Activated CD4-positive, alpha-beta T cell treated with anti-CD3 and anti-CD28 coated beads for 36 hours (primary cell): ENCODE data around the gene ADGRG4. TPM values are rescaled to one million over a fixed set of nuclear protein-coding genes. Genes with fewer than 3 reads are reported as not detected.

Source experiments
- ATAC-seq: fragments of 200-7000 bp; cut with Tn5 transposase; one replicate; pipeline ENCODE4 v1.10.0; 2021; ENCODE audit warnings: mild to moderate bottlenecking, moderate library complexity
- CTCF ChIA-PET: fragments of 350-600 bp; sonication (Branson Sonifier 250); formaldehyde crosslinking; loops from one replicate; lab custom pipeline; 2021; ENCODE audit warnings: antibody characterized with exemption; lab: Charles Lee
- POLR2A ChIA-PET: fragments of 350-600 bp; sonication (Branson Sonifier 250); formaldehyde crosslinking; loops from one replicate; lab custom pipeline; 2021; ENCODE audit warnings: antibody characterized with exemption, inconsistent platforms; lab: Charles Lee
- DNase-seq: peaks from one replicate; pipeline ENCODE4 v3.0.0-alpha.2; 2020
- H3K27ac Mint-ChIP-seq: one replicate; pipeline ENCODE4 v1.8.0; 2021; ENCODE audit warnings: mixed read lengths
- H3K27me3 Mint-ChIP-seq: one replicate; pipeline ENCODE4 v1.8.0; 2021; ENCODE audit warnings: mixed read lengths
- H3K36me3 Mint-ChIP-seq: one replicate; pipeline ENCODE4 v1.8.0; 2021; ENCODE audit warnings: low read depth, mixed read lengths
- H3K4me1 Mint-ChIP-seq: one replicate; pipeline ENCODE4 v1.8.0; 2021; ENCODE audit warnings: mixed read lengths
- H3K4me3 Mint-ChIP-seq: one replicate; pipeline ENCODE4 v1.8.0; 2021; ENCODE audit warnings: mild to moderate bottlenecking, moderate library complexity, mixed read lengths
- H3K9me3 Mint-ChIP-seq: one replicate; pipeline ENCODE4 v1.8.0; 2021; ENCODE audit warnings: low read depth, mixed read lengths
- intact Hi-C, 2 experiments: fragments of 100-400 bp; cut with DNase I in 1 of 2; cut with micrococcal nuclease in 1 of 2; formaldehyde crosslinking; loops; one replicate each; pipeline versions ENCODE4 v1.14.2 to v1.15.1; 2022 to 2024; cut with DNase I, micrococcal nuclease
- total RNA-seq, 2 experiments: library from RNA; stranded (reverse); gene quantifications; one replicate each; pipeline ENCODE4 v1.2.3, GENCODE V29; 2021

The ADGRG4 gene
- total RNA-seq, 2 experiments from 2014 or later = not detected

GRCh38 chrX:136446208-136446607, 145.4 kb downstream of the ADGRG4 start:
- H3K4me3 Mint-ChIP-seq = no peak overlapping the region
- ChIA-PET POLR2A (no interaction called here), CTCF (no interaction called here)
- DNase-seq = no peak
- H3K27ac Mint-ChIP-seq = no peak overlapping the region
- no peak for ATAC-seq
- H3K36me3 Mint-ChIP-seq = no peaks in the 10 kb centered on the region
- intact Hi-C loops = no loop called here
- no peaks in the 10 kb centered on the region for H3K27me3 Mint-ChIP-seq
- H3K4me1 Mint-ChIP-seq = no peaks in the 10 kb centered on the region
- H3K9me3 Mint-ChIP-seq = no peaks in the 10 kb centered on the region

- no peak for ATAC-seq
- ChIA-PET CTCF (no interaction called here), POLR2A (no interaction called here)
- Mint-ChIP-seq H3K4me1 (no peaks in the 10 kb centered on the region), H3K27ac (no peak overlapping the region), H3K4me3 (no peak overlapping the region), H3K36me3 (no peaks in the 10 kb centered on the region), H3K27me3 (no peaks in the 10 kb centered on the region), H3K9me3 (no peaks in the 10 kb centered on the region)
- intact Hi-C loops = no loop called here
- DNase-seq = no peak
Observed at GRCh38 chrX:136447308-136447707, 146.5 kb downstream of the ADGRG4 start.

DNA sequence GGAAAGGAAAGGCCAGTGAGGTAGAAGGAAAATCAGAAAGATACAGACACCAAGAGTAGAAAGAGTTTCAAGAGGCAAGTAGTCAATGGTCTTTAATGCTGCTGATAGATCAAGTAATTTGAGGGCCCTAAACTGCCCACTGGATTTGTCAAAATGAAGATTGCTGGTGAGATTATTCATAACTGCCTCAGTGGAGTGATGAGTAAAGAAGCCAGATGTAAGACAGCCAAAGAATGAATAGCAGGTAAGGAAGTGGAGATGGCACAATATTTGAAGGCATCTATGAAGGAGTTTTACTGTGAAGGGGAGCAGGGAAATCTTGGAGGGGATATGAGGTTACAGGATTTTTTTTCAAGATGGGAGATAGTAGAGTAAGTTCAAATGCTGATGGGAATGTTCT, 147.2 kb downstream of the ADGRG4 start:
- ChIA-PET POLR2A (no interaction called here), CTCF (no interaction called here)
- DNase-seq (no peak), ATAC-seq (no peak)
- Mint-ChIP-seq H3K9me3 (no peaks in the 10 kb centered on the region), H3K4me3 (no peak overlapping the region), H3K27ac (no peak overlapping the region), H3K27me3 (no peaks in the 10 kb centered on the region), H3K36me3 (no peaks in the 10 kb centered on the region), H3K4me1 (no peaks in the 10 kb centered on the region)
- intact Hi-C loops = no loop called here

DNA sequence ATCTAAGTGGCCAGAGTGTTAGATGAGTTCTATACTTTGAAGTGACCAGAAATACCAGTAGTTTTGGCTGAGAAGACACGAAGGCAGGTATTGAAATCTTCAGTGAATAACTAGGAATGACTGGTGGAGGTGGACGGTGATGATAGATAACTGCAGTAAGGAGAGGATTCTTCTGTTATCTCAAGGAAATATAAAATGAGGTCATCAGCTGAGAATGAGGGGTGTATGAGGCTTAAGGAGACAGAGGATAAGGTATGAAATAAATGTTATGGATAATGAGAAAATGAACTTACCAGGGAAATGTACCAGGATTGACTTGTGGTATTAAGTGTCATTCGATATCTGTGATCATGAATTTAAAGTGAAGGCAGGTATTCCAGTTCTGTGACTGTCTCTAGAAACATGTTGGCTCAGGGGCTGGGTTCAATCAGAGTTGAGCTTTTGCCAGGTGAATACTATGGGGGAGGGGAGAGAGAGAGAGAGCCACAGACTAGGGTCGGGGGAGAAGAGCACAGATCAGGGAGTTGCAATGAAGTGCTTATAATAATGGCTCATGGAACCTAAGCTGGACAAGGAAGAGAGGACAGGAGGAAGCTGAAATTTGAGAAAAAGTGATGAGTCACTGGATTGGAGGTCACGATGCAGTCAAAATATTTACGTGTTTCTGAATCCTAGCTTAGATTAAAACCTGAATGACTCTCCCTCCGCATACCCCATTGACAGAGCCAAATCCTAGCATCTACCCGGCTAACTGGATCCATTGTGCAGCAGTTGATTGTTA, 149.5 kb downstream of the ADGRG4 start:
- DNase-seq = no peak
- POLR2A ChIA-PET = no interaction called here
- Mint-ChIP-seq H3K9me3 (no peaks in the 10 kb centered on the region), H3K27me3 (no peaks in the 10 kb centered on the region), H3K36me3 (no peaks in the 10 kb centered on the region), H3K4me1 (no peaks in the 10 kb centered on the region), H3K4me3 (no peak overlapping the region), H3K27ac (no peak overlapping the region)
- CTCF ChIA-PET = no interaction called here
- intact Hi-C loops = no loop called here
- no peak for ATAC-seq

DNA sequence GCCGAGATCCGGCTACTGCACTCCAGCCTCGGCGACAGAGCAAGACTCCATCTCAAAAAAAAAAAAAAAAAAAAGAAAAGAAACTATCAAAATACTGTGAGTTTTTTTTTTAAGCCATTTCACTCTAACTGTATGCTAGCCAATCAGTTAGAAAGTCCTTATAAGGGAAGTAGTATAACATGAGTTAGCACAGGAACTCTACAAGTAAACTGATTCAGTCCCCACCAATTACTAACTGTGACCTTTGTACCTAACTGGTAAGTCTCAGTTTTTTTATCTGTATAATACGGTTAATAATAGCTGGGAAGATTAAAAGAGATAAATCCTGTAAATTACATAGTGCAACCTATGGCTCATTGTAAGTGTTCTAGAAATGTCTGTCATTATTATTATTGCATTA, 151.9 kb downstream of the ADGRG4 start:
- ChIA-PET CTCF (no interaction called here), POLR2A (no interaction called here)
- no peak for DNase-seq
- no peak overlapping the region for H3K4me3 Mint-ChIP-seq
- no peak for ATAC-seq
- H3K27me3 Mint-ChIP-seq = no peaks in the 10 kb centered on the region
- intact Hi-C loops = no loop called here
- no peaks in the 10 kb centered on the region for H3K36me3 Mint-ChIP-seq
- H3K27ac Mint-ChIP-seq = no peak overlapping the region
- H3K9me3 Mint-ChIP-seq = no peaks in the 10 kb centered on the region
- H3K4me1 Mint-ChIP-seq = no peaks in the 10 kb centered on the region

DNA sequence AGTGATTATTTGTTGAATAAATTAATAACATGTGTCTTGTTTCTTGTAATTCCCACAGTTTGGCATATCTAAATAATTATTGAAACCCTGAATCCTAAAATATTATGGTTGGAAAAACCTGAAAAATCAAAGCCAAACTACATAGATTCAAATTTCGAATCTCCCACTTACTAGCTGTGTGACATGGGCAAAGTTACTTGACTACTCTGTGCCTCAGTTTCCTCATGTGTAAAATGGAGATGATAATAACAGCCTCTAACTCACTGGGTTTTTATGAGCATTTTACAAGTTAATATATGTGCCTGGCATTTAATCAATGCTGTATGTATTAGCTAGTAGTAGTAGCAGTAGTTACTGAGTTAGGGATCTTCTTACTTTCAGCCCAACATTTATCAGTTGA, 152.4 kb downstream of the ADGRG4 start:
- Mint-ChIP-seq H3K4me3 (no peak overlapping the region), H3K9me3 (no peaks in the 10 kb centered on the region), H3K27ac (no peak overlapping the region), H3K27me3 (no peaks in the 10 kb centered on the region), H3K4me1 (no peaks in the 10 kb centered on the region), H3K36me3 (no peaks in the 10 kb centered on the region)
- ChIA-PET CTCF (no interaction called here), POLR2A (no interaction called here)
- ATAC-seq = no peak
- no peak for DNase-seq
- intact Hi-C loops = no loop called here

- Mint-ChIP-seq H3K36me3 (no peaks in the 10 kb centered on the region), H3K4me3 (no peak overlapping the region), H3K27me3 (no peaks in the 10 kb centered on the region), H3K27ac (no peak overlapping the region), H3K9me3 (no peaks in the 10 kb centered on the region), H3K4me1 (no peaks in the 10 kb centered on the region)
- ChIA-PET POLR2A (no interaction called here), CTCF (no interaction called here)
- intact Hi-C loops = no loop called here
- DNase-seq = no peak
- no peak for ATAC-seq
Observed at GRCh38 chrX:136453771-136454170, 153.0 kb downstream of the ADGRG4 start.

GRCh38 chrX:136456133-136456532, 155.4 kb downstream of the ADGRG4 start:
- H3K36me3 Mint-ChIP-seq = no peaks in the 10 kb centered on the region
- H3K4me3 Mint-ChIP-seq = no peak overlapping the region
- ATAC-seq (no peak), DNase-seq (no peak)
- no peaks in the 10 kb centered on the region for H3K27me3 Mint-ChIP-seq
- no peaks in the 10 kb centered on the region for H3K4me1 Mint-ChIP-seq
- H3K27ac Mint-ChIP-seq = no peak overlapping the region
- POLR2A ChIA-PET = interaction anchor here (0.7 kb wide), 1 partner anchor 141 kb away, joined by 4 read pairs; no protein-coding TSS in a partner anchor
- H3K9me3 Mint-ChIP-seq = no peaks in the 10 kb centered on the region
- CTCF ChIA-PET = interaction anchor here (0.6 to 0.9 kb wide), 3 partner anchors 20 to 593 kb away, joined by 3 read pairs; no protein-coding TSS in a partner anchor
- intact Hi-C loops = no loop called here

GRCh38 chrX:136457303-136457917, 156.6 kb downstream of the ADGRG4 start:
- Mint-ChIP-seq H3K27me3 (no peaks in the 10 kb centered on the region), H3K27ac (no peak overlapping the region), H3K36me3 (no peaks in the 10 kb centered on the region), H3K4me3 (no peak overlapping the region), H3K9me3 (no peaks in the 10 kb centered on the region), H3K4me1 (no peaks in the 10 kb centered on the region)
- ATAC-seq = no peak
- no peak for DNase-seq
- CTCF ChIA-PET = no interaction called here
- intact Hi-C loops = no loop called here
- POLR2A ChIA-PET = no interaction called here

DNA sequence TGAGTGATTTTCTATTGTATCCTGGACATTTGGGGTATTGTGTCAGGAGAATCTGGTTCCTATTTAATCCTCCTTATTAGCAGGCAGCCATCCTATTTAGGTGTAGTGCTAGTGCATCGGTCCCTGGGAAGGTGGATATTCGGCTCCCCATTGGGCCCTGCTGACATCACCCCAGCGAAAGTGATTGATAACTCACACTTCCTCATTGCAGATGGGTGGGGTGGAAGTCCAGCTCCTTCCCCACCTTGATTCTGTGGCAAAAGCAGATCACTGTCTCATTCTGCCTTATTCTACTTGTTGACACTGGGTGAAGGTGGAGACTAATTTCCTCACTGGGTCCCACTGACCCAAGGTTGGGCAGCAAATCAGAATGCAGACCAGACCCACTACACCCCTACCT, 163.8 kb downstream of the ADGRG4 start:
- Mint-ChIP-seq H3K4me3 (no peak overlapping the region), H3K27ac (no peak overlapping the region), H3K27me3 (no peaks in the 10 kb centered on the region), H3K4me1 (no peaks in the 10 kb centered on the region), H3K9me3 (no peaks in the 10 kb centered on the region), H3K36me3 (no peaks in the 10 kb centered on the region)
- intact Hi-C loops = no loop called here
- ChIA-PET CTCF (no interaction called here), POLR2A (no interaction called here)
- no peak for ATAC-seq
- DNase-seq = no peak
